Kidney (tissue), 14 donors: ENCODE results near the gene RTN3. TPM values are rescaled to one million over a fixed set of nuclear protein-coding genes. Genes with fewer than 3 reads are reported as not detected.
A peak's percentile ranks its signal among the peaks of the same experiment; 100 is the strongest.

Source experiments
- DNase-seq, 5 donors: peaks; one replicate each; pipeline ENCODE4 v3.0.0-alpha.2; 2013 to 2020
- FAIRE-seq: peaks from 2 replicates; lab custom pipeline; 2012; peaks lifted over from hg19 to GRCh38; lab: Jason Lieb, UNC
- H3K27ac ChIP-seq, 2 donors: one replicate each; pipeline ENCODE4 v1.7.0; 2013; ENCODE audit warnings: low read depth in 2 of 2, low read length in 2 of 2, inconsistent platforms in 1 of 2
- H3K27me3 ChIP-seq: one replicate; pipeline ENCODE4 v1.7.1; 2013; ENCODE audit warnings: low read length, inconsistent platforms; ENCODE audit not compliant: control insufficient read depth, insufficient read depth
- H3K36me3 ChIP-seq, 3 donors: one replicate each; pipeline versions ENCODE4 v1.7.0 to v1.7.1; 2013; ENCODE audit warnings: low read length in 3 of 3, control low read depth in 1 of 3, inconsistent platforms in 1 of 3; ENCODE audit not compliant: insufficient read depth in 3 of 3, control insufficient read depth in 2 of 3
- H3K4me1 ChIP-seq, 3 donors: one replicate each; pipeline versions ENCODE4 v1.7.0 to v1.7.1; 2013; ENCODE audit warnings: low read length in 3 of 3, inconsistent platforms in 1 of 3, low read depth in 1 of 3; ENCODE audit not compliant: control insufficient read depth in 2 of 3, insufficient read depth in 2 of 3
- H3K4me3 ChIP-seq, 3 donors: one replicate each; pipeline versions ENCODE4 v1.7.0 to v1.8.1; 2013; ENCODE audit warnings: low read length in 3 of 3, control low read depth in 1 of 3, inconsistent platforms in 1 of 3
- H3K9ac ChIP-seq, 3 donors: one replicate each; pipeline versions ENCODE4 v1.7.0 to v1.7.1; 2013; ENCODE audit warnings: low read length in 3 of 3, control low read depth in 1 of 3, inconsistent platforms in 1 of 3
- H3K9me3 ChIP-seq, 3 donors: one replicate each; pipeline versions ENCODE4 v1.7.0 to v1.7.1; 2013; ENCODE audit warnings: low read length in 3 of 3, control low read depth in 1 of 3, inconsistent platforms in 1 of 3; ENCODE audit not compliant: control insufficient read depth in 2 of 3, insufficient read depth in 1 of 3
- CTCF ChIP-seq: IDR thresholded peaks from 3 replicates; pipeline ENCODE4 v1.5.1; 2012; ENCODE audit warnings: mild to moderate bottlenecking, moderate library complexity, borderline replicate concordance; ENCODE audit not compliant: insufficient read depth; ENCODE audit errors: extremely low read depth
- intact Hi-C: fragments of 100-400 bp; cut with DNase I; formaldehyde crosslinking; loops from one replicate; pipeline ENCODE4 v1.11.1; 2022
- polyA plus RNA-seq: library from polyadenylated mRNA; stranded (reverse); fragments of 350-450 nt; fragmentation: Illumina TruSeq; extraction: RNeasy Lipid Tissue Mini Kit (QIAGEN cat#74804); gene quantifications from one replicate; pipeline ENCODE4 v1.2.3, GENCODE V29; 2014; ENCODE audit warnings: low read depth, low replicate concordance; ENCODE audit not compliant: insufficient read depth
- total RNA-seq: library from RNA; stranded (reverse); fragmentation: NEBNext Ultra II Directional; extraction: Animal tissue kit (Norgen Biotek cat#: 25700); gene quantifications from one replicate; pipeline ENCODE4 v1.2.1, GENCODE V29; 2021
- donor health status: control.
- donor health status: control.
- donor health status: control.
- donor health status: control.
- donor health status: control.
- donor health status: DM: yes; HTN: yes; CAD: no.
- donor health status: Normal renal cell carcinoma (clear cell type).

RTN3 gene
- total and polyA plus RNA-seq, 2 donors from 2014 or later: 93.1 to 109 TPM

GRCh38 chr11:63671322-63672155, 9.8 kb upstream of the RTN3 start, which contains the start of gene ATL3:
Gene ATL3, minus strand, starts transcription at chr11:63671376. Its CDS starts 41 bp downstream, at chr11:63671335.
- FAIRE-seq (no peak), DNase-seq (peak; percentile 96 to 99 (median 97))
- intact Hi-C loops: no loop called here
- TF ChIP-seq CTCF: peak; percentile 14
- Histone ChIP-seq H3K4me1 (peaks cover 0 to 13% (median 10%) of the 10 kb centered on the region in 3 donors), H3K4me3 (peak within 1 kb of the TSS; percentile 56 to 78 (median 72)), H3K27ac (peak within 1 kb of the TSS; percentile 93 to 96), H3K36me3 (no peaks in the 10 kb centered on the region), H3K9me3 (no peaks in the 10 kb centered on the region), H3K27me3 (no peaks in the 10 kb centered on the region), H3K9ac (peak within 1 kb of the TSS; percentile 34 to 76 (median 41))

GRCh38 chr11:63672156-63672463, 9.2 kb upstream of the RTN3 start:
- Histone ChIP-seq H3K27ac (peak overlapping the region in 1 of 2 donors; percentile 62), H3K36me3 (no peaks in the 10 kb centered on the region), H3K9me3 (no peaks in the 10 kb centered on the region), H3K4me1 (peaks cover 0 to 13% (median 10%) of the 10 kb centered on the region in 3 donors), H3K9ac (peak overlapping the region in 1 of 3 donors; percentile 76), H3K4me3 (peak overlapping the region in 1 of 3 donors; percentile 78), H3K27me3 (no peaks in the 10 kb centered on the region)
- intact Hi-C loops: no loop called here
- no peak for TF ChIP-seq CTCF
- FAIRE-seq (no peak), DNase-seq (no peak)

- intact Hi-C loops: no loop called here
- no peak for DNase-seq
- no peak for TF ChIP-seq CTCF
Measured at GRCh38 chr11:63672936-63673539, 8.3 kb upstream of the RTN3 start.

More at GRCh38 chr11:63672936-63673539, 8.3 kb upstream of the RTN3 start:
- no peaks in the 10 kb centered on the region for H3K9me3 ChIP-seq
- no peak overlapping the region for H3K27ac ChIP-seq
- no peak for FAIRE-seq
- no peaks in the 10 kb centered on the region for H3K36me3 ChIP-seq
- H3K27me3 ChIP-seq: no peaks in the 10 kb centered on the region
- no peak overlapping the region for H3K4me3 ChIP-seq
- H3K4me1 ChIP-seq: peaks cover 0 to 9% (median 8%) of the 10 kb centered on the region in 3 donors
- H3K9ac ChIP-seq: no peak overlapping the region
